Endothelial cell of umbilical vein (primary cell): ENCODE results near the gene MC5R.

Experiments
- EZH2 ChIP-seq: IDR thresholded peaks from 2 replicates; pipeline ENCODE4 v1.6.1; 2012; ENCODE audit warnings: borderline replicate concordance, low read depth, mild to moderate bottlenecking, moderate library complexity, low read length, inconsistent platforms; ENCODE audit not compliant: severe bottlenecking
- POLR2A ChIP-seq: IDR thresholded peaks from 2 replicates; pipeline ENCODE4 v1.6.1; 2012; ENCODE audit warnings: low read depth, mild to moderate bottlenecking, control low read depth, low read length
- POLR2AphosphoS5 ChIP-seq: IDR thresholded peaks from 2 replicates; pipeline ENCODE4 v1.6.1; 2012; ENCODE audit warnings: low read depth, mild to moderate bottlenecking, control low read depth, low read length, moderate library complexity; ENCODE audit not compliant: insufficient read depth
- TF ChIP-seq, protein P1 (sequence below), 2 donors: IDR thresholded peaks; 1 replicate in 1 of 2; 2 replicates in 1 of 2; pipeline ENCODE4 v1.5.1; 2011; ENCODE audit warnings: low read length in 2 of 2, mild to moderate bottlenecking in 2 of 2, moderate library complexity in 2 of 2, control low read depth in 1 of 2, inconsistent platforms in 1 of 2, low read depth in 1 of 2; ENCODE audit not compliant: insufficient read depth in 1 of 2; ENCODE audit errors: extremely low read depth in 1 of 2

DNA sequence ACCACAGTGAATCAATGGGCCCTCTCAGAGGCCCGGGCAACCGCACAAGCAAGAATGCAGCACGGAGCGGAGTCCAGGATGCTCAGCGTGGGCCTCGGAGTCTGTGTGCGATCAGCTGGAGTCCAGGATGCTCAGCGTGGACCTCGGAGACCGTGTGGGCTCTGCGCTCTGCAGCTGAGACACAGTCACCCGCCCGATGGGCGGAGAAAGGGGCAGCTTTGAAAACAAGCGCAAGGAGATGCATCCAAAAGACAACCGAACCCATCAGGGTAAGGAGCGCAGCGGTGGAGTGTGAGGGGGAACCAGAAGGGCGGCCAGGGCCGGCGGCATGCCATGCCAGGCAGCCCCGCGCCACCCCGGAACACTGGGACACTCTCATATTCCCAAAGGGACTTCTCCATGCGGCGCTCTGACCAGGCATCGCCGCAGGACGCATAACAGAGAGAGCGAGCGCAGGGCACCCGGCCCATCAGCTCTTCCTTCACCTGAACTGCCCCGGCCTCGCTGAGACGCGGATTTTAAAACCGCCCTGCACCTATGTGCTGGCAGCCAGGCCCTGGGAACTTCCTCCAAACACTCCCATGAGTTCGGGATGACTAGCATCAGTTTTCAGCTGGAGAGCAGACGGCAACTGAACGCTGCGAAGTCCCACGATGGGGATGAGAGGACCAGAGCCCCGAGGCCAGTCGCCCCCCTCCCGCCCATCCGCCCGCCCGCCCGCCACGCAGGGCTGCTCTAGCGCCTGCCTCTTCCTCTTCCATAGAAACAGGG lies 44.7 kb downstream of the MC5R start:
- TF ChIP-seq EZH2 (no peak), POLR2A (no peak), POLR2AphosphoS5 (no peak)
- TF ChIP-seq, protein P1, sequence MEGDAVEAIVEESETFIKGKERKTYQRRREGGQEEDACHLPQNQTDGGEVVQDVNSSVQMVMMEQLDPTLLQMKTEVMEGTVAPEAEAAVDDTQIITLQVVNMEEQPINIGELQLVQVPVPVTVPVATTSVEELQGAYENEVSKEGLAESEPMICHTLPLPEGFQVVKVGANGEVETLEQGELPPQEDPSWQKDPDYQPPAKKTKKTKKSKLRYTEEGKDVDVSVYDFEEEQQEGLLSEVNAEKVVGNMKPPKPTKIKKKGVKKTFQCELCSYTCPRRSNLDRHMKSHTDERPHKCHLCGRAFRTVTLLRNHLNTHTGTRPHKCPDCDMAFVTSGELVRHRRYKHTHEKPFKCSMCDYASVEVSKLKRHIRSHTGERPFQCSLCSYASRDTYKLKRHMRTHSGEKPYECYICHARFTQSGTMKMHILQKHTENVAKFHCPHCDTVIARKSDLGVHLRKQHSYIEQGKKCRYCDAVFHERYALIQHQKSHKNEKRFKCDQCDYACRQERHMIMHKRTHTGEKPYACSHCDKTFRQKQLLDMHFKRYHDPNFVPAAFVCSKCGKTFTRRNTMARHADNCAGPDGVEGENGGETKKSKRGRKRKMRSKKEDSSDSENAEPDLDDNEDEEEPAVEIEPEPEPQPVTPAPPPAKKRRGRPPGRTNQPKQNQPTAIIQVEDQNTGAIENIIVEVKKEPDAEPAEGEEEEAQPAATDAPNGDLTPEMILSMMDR (IDR thresholded peaks at IDR 0.05; ENCODE audit: extremely low read depth in 1 of 2, insufficient read depth in 1 of 2, low read depth in 1 of 2, low read length in 2 of 2): no peak
